Measurements from ENCODE around the gene IGIP.
"Not testable (repeated sequence)": the region's sequence is repeated elsewhere in the genome, so short reads cannot be mapped to it uniquely, and the experiment has no call there.

IGIP gene

DNA sequence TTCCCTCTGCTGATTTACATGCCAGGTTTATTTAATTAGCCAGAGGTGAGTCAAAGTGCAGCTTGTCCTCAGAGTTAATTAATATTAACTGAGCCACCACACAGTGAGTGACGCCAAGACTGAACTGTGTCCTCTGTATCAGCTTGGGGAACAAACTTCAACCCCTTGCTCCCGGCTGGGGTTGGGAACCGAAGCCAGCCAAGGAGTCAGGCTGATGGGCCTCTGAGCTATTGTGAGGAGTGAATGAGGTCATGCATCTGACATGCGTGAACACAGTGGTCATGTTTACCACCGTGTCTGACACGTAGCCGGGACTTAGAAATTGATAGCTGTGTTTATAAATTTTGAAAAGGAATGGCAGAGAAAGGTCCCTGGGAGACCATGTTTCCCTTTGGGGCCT is 17.1 kb downstream of the IGIP start:
- DNase-seq: no peak

DNA sequence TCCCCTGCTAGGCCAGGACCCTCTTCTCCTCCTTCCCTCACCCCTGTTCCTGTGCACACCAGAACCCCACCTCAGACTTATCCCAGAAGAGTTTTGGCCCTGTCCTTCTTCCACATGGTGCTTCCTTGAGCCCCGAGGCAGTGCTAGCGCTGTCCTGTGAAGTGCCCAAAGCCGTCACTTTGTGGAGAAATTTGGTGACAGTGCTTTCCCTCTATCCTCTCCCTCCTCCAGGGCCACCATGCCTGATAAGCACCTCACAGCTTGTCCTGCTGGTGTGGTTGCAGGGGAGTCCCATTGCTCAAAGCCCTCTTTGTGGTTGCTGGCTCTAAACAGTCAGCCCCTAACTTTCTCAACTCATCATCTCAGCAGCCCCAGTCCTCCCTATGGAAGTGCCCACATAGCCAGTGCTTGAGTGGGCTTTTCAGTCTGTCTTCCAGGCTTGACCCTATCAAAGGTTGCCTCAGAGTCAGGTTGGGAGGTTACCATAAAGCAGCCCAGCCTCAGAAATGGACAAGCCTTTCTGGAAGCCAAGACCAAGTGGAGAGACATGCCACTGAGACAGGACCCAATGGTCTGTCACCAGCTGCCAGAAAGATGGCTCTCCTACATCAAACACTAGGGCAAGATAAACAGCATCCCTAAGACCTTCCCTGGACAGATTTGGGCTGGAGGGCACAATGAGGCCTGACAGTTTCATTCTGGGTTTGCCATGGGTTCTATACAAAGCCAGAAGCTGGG is 18.0 kb downstream of the IGIP start:
- no peak for DNase-seq

DNA sequence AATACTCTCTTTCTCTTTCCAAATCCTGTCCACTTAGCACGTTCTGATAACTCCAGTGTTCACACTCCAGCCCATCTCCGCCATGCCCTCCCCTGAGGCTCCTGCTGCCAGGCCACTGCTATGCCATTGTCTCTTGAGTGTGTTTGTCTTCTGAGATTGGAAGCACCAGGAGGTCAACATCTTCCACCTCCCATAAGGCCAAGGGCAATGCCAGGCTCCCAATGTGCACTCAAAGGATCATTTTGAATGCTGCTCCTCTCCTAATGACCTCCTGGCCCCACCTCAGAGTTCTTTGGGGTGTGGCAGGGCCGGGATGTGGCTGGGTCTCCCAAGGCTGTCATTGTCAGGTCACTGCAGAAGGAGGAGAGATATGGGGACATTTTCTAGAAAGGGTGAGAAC is 19.5 kb downstream of the IGIP start:
- peak; percentile 35 for DNase-seq

DNA sequence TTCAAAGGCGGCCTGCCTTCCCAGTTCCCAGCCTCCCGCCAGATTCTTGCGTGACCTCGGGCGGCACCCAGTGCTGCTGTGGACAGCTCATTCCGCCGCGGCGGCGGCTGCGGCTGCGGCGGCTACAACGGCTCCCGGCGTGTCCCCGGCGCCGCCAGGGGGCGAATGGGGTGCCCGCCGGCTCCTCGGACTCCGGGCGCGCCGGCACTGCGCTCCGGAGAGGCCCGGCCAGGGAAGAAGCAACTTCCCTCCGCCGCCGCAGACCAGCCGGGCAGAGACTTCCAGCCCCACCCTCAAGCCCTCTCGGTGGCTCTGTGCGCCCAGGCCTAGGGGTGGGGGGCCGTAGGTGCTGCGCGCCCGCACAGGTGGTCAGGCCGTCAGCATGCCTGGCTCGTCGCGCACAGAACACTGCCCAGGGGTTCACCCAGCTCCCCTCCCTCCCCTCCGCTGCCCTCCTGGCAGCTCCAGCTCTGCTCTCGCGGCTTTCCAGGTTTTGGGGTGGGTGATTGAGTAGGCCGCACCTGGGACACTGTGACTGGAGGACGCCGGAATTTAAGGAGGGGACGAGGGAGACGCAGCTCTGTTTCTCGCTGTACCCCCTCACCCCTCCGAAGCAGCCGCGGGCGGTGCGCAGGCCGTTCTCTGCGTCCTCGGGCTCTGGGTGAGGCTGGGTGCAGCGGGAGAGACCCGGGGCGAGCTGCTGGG is 20.2 kb downstream of the IGIP start:
- DNase-seq: peak; percentile 89

DNA sequence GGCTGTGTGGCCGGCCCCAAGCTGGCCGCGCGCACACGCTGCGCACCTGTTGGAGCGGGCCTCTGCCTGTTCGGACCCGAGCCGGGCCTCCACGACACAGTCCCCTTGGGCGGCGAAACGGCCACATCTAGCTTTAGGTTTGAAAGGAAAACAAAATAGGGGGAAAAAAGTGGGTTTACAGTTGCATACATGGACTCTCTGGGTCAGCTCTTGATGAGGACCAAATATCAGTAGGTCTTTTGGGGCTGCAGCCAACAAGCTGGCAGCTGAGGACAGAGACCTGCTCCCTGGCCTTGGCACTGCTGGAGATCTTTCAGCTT is 20.7 kb downstream of the IGIP start:
- DNase-seq: peak; percentile 40

DNA sequence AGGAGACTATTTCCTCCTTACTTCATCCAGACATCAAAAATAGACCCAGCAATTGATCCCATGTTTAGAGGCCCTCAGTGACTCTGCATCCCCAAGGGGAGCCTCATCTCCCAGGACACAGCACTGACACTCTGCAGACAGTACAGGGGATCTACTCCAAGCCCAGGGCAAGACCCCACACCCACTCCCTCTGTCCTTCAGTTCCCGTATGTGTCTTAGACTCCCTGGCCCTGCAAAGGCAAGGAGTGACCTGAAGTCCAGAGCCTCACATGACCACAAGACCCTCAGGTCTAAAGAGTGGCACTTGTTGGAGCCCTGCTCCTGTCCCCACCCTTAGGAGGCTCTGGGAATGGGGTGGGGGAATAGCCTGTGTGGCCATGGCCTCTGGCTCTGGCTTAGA is 21.7 kb downstream of the IGIP start:
- peak; percentile 34 for DNase-seq

DNA sequence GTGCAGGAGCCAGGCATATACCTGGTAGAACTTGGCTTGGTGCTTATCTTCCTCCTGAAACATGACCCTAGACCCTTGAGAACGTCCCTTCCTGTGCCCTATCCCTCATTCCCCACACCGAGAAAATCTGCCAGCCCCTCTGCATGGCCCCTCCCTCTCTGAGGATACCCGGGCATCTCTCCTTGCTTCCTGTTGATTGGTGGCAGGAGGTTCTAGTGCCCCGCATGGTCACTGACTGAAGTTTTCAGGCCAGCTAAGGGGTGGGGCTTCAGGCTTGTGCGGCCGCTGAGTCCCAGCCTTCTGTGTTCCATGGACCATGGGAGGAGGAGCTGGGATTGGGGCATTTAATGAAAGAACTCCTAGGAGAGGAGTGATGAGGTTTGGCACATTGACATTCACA is 22.8 kb downstream of the IGIP start:
- peak; percentile 77 for DNase-seq

DNA sequence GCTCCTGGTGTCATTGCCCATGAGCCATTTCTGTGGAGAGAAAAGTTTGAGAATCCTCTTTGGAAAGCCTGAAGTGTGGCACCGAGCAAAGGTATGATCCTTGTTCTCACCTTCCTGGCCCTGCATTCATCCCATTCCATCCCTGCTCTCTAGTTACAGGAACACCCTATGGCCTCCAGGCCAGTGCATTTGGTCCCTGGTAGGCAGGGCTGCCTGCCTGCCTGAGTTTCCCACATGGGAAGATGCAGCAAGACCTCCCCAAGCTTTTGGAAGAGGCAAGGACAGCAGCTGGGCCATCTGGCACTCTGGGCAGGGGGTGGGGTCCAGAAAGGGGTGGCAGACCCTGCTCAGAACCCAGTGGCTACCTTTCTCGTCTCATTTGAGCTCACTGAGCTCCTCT is 24.5 kb downstream of the IGIP start:
- peak; percentile 52 for DNase-seq

DNA sequence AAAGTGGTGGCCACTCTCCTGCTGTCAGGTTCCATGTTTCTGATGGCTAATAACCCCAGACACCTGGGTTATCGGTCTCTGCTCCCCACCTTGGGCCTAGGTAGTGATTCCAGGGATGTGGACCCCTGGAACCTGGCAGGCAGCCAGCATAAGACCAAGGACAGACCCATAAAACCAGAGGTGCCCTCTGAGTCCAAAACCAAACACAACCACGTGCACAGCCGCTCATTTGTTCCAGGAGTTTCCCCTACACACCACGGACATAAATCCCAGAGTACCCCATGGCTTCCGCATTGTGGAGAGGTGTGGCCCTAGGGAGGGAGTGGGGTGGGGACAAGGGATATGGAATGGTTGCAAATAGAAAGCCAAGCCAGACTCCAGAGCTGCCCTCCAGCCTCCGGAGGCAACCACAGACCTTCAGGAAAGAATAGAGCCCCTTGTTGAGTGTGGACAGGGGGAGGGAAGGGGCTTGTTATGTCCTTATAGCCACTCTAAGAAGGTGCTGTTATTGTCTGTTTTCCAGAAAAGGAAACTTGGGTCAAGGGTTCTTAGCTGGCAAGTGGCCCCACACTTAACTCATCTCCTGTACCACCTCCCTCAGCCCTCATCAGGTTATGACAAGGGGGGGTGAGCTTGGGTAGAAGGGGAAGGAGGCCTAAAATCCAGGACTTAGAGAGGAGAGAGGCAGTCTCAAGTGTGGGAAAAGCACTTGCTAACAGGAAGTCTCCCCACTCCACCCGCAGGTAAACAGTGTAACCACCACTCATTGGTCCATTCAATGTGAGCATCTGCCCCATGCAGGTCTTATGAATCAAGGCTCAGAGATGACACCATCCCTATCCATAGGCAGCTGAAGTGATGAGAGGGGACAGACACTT is 25.6 kb downstream of the IGIP start:
- DNase-seq: peak; percentile 53

DNA sequence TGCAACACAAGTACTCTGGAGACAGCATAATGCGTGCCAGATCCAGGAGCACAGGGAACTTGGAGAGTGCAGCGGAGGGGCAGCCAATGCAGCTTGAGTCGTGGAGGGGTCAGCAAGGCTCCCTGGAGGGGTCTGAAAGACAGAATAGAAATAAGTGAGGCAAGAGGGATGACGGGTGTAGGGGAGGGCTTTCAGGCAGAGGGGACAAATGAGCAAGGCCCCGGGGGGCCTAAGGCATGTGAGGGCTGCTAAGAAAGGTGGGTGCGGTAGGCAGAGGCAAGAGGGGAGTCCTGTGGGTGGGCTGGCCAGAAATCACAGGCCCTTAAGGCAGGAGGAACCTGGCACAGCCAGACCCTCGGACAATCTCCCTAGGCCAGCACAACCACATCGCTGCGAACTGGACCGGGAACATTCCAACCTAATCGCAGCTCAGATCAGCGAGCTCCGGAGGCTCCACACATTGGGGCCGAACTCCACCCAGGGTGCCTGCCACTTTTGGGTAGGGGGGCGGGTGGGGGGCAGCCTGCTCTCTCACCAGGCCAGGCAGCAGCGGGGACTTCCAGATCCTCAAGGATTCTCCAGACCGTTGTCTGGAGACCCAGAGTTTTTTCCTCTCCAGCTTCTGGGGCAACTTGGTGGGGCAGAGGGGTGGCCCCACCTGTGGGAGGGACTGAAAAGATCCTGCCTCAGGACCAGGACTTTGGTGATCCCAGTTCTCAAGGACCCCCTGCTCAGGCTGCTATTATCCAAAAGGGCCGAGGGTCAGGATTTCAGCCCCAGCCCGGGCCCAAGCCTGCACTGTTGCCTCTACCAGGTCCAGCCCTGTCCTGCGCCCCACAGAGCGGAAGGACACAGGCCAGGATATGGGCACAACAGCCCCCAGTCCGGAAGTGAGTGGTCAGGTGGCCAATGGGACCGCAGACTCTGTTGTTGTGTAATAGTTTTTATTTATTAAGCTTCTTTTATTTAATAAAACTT is 26.6 kb downstream of the IGIP start:
- DNase-seq: peak; percentile 78

DNA sequence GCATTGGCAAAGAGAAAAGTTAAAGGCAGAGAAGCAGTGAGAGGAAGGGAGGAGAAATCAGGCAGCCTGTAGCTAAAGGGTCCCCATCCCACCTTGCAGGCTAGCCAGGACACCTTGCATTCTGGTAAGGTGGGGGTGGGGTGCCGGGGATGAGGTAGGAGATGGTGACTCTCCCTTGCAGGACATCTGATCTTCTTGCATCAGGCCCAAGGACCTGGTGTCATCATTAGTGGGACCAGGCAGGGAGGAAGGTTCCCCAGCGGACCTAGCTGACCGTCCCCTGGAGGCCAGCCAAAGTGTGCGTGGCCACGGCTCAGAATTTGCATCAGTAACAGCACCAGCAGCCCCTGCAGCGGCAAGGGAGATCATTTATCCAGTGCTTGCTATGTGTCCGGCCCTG is 27.5 kb downstream of the IGIP start:
- no peak for DNase-seq

DNA sequence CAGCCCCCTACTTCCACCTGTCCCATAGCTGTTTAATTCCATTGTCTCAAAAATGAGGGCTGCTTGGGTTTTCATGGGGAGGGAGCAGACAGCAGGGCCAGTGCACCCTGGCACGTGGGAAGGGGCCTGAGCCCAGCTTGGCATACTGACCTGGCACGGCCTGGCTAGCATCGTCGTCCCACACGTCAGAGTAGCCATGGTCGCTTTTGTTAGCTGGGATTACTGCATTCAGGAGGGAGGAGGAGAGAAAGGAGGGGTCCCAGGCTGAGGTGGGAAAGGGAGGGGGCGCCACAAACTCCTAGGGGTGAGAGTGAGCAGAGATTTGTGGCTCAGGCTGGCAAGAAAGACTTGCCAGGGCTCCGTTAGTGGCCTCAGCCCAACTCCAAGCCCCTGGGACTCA is 28.2 kb downstream of the IGIP start:
- no peak for DNase-seq

DNA sequence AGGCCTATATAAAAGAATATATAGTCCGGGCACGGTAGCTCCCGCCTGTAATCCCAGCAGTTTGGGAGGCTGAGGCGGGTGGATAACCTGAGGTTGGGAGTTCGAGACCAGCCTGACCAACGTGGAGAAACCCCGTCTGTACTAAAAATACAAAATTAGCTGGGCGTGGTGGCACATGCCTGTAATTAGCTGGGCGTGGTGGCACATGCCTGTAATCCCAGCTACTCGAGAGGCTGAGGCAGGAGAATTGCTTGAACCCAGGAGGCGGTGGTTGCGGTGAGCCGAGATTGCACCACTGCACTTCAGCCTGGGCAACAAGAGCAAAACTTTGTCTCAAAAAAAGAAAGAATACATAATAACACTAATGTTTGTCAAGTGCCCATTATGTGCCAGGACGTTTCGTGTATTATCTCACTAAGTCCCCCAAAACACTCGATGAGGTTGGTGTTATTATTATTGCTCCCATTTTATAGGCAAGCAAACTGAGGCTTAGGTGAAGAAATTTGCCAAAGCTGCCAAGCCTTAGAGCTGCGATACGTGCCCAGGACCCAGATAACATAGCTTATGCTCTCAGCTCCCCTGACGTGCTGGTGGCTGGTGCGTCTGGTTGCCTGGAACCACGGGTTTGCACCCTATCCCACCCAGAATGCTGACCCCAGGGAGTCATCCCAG is 29.1 kb downstream of the IGIP start:
- not testable (repeated sequence) for DNase-seq

DNA sequence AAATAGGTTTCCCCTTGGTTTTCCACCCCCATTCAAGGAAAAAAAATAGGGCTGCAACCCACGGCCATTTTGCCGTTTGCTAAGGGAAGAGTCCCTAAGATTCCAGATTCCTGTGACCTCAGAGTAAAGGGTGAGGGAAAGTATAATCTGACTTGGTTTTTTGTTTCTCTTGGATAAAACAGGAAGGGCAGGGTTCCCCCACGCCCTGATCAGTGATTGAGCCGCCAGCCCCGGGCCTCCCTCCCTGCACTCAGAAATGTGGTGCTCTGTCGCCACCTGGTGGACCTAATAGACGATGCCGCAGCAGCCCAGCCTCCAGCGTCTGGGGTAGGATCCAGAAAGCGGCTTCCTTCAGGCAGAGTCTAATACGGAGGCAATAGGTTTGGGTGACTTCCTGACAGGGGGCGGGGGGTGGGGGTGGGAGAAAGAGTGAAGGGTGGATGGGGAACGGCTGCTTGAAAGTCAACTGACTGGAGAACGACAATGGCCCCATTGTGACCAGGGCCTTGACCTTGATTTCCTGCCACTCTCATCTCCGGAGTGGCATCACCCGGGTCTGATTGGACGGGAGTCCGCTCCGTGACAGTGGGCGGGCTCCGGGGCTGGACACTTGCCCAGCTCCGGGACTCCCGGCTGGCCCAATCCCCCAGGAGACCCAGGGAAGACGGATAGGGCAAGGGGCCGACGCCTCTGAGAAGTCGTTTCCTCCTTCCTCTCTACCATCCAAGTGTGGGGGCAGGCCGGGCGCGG is 31.5 kb downstream of the IGIP start:
- peak; percentile 95 for DNase-seq

DNA sequence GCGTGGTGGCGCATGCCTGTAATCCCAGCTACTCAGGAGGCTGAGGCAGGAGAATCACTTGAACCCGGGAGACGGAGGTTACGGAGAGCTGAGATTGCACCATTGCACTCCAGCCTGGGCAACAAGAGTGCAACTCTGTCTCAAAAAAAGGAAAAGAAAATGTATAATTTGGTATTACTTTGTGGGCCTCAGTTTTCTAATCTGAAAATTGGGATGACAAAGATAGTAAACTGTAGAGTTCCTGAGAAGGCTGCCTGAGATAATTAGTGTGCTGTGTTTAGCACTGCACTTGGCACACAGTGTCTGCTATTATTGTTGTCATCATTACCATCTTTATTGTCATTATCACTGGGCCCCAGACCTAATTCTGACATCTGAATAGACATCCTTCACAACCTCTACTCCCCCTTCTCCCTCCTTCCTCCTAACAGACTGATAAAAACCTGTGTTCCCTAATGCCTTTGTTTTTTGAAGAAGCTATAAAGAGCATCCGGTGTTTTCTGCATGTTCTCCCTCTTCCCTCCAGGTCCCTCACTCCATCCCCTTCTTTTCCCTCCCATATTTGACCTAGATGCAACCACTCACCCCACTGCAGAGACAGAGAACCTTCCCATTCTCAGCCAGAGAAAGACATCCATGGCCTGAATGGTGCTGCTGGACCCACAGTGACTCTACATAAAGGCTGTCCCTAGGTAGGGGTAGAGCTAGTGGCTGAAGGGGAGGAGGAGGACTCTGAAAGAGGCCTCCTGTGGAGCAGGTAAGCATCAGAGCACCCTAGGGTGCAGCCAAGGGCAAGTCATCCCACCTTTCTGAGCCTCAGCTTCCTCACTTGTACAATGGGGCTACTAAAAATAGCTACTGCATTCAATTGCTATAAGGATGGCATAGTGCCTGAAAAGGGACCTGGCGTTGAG is 33.5 kb downstream of the IGIP start:
- DNase-seq: no peak

DNA sequence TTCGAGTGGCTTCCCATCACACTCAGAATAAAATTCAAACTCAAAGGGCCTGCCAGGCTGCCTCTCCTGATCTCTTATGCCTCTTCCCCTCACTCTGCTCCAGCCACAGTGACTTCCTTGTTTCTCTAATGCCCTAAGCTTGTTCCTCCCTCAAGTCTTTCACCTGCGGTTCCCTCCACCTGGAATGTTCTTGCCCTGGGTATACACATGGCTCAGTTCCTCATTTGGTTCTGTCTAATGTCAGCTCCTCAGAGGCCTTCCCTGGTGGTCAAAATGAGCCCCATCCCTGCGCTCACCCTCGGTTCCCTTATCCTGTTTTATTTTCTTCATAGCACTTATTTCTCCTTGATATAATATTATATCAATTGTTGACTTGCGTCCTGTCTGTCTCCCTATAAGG is 36.5 kb downstream of the IGIP start:
- DNase-seq: no peak

DNA sequence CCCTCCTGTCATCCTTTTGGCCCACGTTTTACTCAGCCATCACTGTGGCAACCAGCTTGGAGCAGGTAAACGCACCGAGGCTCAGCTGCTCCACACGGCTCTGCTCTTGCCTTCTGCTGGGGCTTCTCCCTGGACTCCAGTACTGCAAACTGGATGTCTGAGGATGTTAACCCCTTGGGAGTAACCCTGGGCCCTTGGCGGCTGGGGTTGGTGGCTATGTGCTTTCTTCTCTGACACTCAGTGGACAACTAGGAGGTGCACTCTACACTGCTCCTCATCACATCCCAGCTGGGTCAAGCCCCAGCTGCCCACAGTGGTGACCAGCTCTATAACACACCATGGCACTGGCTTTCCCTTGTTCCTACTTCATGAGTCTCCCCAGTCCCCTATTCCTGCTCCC is 37.0 kb downstream of the IGIP start:
- DNase-seq: no peak

DNA sequence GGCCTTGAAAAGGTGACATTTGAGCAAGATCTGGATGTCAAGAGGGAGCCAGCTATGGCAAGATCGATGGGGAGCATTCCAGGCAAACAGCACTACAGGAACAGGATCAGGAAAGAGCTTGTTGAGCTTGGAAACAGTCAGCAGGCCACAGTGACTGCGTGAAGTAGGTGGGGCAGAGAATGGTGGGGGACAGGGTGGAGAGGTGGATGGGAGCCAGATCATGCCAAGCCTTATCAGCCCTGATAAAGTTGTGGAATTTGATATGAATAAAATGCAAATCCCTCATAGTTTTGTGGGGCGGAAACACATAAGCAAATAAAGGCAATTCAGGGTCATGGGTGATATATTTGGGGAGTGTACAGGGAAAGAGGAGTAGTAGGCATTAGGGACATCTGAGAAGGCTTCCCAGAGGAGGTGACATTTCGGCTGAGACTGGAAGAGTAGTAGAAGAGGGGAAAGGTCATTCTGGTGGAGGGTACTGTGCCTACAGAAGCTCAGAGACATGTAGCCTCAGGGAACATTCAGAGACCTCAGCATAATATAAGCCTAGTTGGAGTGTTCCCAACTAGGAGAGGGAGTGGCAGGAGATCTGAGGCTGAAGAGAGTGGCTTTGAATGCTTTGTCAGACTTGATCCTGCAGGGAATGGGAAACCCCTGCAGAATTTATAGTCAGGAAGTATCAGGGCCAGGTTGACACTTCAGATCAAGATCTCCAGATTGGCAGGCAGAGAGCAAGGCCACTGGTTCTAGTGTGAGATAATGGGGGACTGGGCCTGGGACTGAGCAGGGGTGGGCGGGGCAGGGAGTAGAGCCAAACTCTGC is 39.6 kb downstream of the IGIP start:
- DNase-seq: no peak

DNA sequence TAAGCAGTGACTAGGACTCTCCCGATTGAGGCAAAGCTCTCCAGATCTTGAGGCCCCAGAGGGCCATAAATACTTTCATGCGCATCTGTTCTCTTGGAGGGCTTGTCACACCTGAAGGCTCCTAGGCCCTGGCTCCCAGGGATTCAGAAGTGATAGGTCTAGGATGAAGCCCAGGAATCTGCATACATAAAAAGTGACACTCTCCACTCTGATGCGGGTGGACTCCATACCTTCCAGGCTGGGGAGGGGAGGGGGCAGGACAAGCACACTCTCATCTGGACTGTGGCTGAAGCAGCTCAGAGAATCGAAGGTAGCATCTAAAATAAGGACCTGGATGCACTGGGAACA is 40.2 kb downstream of the IGIP start:
- DNase-seq: no peak
